Measurements from ENCODE around the gene RHOG. TPM values are rescaled to one million over a fixed set of nuclear protein-coding genes. Genes with fewer than 3 reads are reported as not detected.

Gene RHOG
- polyA plus RNA-seq, 1 donor: 25.0 TPM

DNA sequence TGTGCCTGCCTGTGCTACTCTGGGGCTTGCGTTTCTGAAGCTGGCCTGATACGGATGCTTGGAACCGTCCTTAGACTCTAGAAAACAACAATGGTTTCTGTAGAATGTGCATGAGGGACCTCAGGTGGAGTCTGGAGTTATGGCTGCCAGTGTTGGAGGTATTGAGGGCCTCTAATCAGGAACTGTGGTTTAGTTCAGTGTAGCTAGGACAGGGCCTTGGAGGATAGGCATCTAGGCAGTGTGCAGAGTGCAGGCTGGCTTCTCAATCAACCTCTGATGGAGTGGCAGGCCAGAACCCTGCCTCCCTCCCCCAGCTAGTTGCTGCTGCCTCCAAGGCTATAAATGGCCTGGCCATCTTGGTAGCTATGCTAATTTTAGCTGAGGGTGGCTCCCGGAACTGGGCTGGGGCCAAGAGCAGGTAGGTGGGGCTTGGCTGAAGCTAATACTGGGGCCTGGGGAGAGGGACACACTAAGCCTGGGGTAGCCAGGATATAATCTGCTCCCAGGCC lies 18.7 kb upstream of the RHOG start:
- DNase-seq: no peak

- no peak for DNase-seq
These were observed 16.9 kb upstream of the RHOG start for GRCh38 chr11:3857628-3858027.

DNA sequence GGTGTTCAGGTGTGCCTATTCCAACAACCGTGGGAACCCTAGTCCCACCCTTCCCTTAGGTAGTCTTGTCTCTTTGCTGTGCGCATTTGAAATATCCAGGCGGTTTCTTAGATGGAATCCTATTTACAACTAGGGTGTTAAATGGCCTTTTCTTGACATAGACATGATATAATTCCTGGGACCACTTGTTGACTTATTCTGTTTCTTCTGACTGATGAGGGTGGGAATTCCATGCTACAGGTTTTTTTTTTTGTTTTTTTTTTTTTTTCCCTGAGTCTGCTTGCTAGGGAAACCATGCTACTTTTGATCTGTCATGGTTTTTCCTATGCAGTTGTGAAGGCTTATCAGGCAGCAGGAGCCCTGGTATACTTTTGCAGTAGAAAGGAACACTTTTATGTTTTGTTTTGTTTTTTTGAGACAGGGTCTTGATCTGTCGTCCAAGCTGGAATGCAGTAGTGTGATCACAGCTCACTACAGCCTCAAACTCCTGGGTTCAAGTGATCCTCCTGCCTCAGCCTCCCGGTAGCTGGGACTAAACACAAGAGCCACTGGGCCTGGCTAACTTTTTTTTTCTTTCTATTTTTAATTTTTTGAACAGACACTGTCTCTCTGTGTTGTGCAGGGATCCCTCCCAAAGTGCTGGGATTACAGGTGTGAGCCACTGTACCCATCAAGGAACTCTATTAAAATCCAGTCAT lies 16.2 kb upstream of the RHOG start:
- no peak for DNase-seq

GRCh38 chr11:3855808-3856491 lies 15.2 kb upstream of the RHOG start:
- DNase-seq: no peak

DNA sequence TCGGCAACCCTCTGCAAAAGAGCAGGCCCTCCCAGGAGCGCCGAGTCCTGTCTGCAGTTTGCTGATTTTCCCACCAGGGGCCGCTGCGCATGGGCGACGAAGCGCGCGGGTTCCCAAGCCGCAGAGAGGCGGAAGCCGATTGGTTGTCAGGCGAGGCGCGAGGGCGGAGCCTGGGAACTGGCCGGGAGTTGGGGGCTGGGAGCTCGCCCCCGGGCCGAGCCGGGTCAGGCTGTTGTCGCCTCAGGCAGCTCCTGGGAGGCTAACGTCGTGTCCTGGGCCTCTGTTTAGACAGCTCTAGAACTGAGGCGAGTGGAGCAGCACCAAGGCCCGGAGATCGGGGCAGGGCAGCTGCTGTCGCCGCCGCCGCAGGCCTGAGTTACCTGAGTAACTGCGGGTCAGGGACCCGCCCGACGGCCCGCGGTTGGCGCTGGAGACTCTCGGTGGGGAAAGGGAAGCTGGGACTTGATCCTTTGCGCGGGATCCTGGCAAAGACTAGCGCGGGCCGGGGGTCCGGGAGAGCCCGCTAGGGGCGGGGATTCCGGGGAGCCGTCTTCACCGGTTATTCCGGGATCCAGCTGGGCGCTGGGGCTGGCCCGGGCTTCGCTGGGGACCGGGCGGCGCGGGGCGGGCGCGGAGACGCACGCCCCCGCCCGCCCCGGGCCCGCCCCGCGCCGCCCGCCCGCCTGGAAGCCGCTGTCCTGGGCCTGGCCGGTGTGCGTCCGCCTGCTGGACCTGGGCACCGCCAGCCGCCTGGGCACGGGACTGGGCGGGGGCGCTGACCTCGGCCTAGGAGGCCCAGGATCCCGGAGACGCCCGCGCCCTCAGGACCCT lies 14.4 kb upstream of the RHOG start, which contains the start of gene STIM1:
STIM1 (plus strand) TSS at position 688 of the 831 bp plus-strand sequence. CDS start 607 bp downstream, outside the sequence.
- peak; percentile 95 for DNase-seq

DNA sequence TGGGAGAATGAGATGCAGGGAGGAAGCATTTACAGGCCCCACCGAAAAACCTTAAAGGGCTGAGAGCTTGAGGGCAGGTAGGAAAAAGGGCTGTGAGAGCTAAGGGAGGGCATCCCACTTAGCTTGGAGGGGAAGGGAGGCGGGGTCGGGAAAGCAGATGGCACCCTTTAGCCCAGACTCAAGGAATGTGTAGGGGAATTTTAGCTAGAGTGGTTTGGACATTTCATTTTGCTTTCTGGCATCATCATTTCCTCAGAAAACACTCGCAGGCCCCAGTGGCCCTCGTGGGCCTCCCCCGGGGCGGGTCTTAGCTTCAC lies 13.9 kb upstream of the RHOG start:
- DNase-seq: no peak

- DNase-seq: no peak
These were observed 13.3 kb upstream of the RHOG start for GRCh38 chr11:3853899-3854659.

DNA sequence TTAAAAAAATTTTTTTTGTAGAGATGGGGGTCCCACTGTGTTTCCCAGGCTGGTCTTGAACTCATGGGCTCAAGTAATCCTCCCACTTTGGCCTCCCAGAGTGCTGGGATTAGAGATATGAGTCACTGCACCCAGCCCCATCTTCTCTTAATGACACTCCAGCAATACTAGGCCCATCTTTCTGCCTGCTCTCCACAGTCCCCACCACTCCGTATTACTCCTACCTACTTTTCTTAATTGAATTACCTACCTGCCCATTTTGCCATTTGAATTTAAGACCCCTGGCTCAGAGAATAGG lies 12.7 kb upstream of the RHOG start:
- DNase-seq: no peak

- no peak for DNase-seq
These were observed 8.6 kb upstream of the RHOG start for GRCh38 chr11:3849297-3849874.

GRCh38 chr11:3845670-3846069 lies 4.9 kb upstream of the RHOG start:
- no peak for DNase-seq

GRCh38 chr11:3845246-3845645 lies 4.5 kb upstream of the RHOG start:
- no peak for DNase-seq

- no peak for DNase-seq
These were observed 2.6 kb upstream of the RHOG start for GRCh38 chr11:3843326-3843725.

- DNase-seq: peak; percentile 86
These were observed 929 bp upstream of the RHOG start for GRCh38 chr11:3841426-3842350.

- DNase-seq: peak; percentile 53
These were observed 522 bp downstream of the RHOG start for GRCh38 chr11:3840004-3840869.

DNA sequence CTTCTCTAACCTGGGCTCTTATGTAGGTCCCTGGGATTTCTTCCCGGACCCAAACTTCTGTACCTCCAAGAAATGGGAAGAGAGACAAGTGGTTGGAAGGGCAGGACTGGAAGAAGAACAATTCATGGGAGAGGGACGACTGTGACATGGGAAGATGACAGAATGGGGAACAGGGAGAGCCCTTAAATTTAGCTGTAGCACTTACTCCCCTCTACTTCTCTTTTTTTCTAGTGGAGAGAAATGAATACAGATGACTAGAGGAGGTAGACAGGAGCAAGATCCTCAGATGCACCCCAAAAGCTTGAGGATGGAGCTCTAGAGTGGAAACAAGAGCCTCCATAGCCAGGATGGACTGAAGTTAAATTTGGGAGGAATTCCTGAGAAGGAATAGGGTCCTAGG lies 2.3 kb downstream of the RHOG start:
- DNase-seq: no peak

DNA sequence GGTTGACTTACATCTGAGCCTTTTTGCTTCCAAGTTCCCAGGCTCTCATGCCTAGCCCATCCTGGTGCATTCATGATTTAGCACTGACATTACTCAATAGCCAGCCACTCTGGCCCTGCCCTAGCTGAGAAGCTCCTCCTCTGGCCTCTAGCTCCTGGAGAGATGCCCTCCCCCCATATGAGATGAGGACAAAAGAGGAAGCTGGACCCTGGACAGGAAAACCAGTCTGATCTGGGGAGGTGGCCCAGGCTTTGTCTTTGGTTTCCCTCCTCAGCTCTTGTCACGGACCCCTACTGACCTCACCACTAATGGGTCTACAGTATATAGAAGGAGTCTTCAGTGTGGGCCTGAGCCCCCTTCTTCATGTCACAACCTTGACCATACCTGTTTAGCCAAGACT lies 3.0 kb downstream of the RHOG start:
- no peak for DNase-seq

- no peak for DNase-seq
These were observed 3.9 kb downstream of the RHOG start for GRCh38 chr11:3836903-3837302.

- DNase-seq: no peak
These were observed 5.0 kb downstream of the RHOG start for GRCh38 chr11:3835751-3836150.

DNA sequence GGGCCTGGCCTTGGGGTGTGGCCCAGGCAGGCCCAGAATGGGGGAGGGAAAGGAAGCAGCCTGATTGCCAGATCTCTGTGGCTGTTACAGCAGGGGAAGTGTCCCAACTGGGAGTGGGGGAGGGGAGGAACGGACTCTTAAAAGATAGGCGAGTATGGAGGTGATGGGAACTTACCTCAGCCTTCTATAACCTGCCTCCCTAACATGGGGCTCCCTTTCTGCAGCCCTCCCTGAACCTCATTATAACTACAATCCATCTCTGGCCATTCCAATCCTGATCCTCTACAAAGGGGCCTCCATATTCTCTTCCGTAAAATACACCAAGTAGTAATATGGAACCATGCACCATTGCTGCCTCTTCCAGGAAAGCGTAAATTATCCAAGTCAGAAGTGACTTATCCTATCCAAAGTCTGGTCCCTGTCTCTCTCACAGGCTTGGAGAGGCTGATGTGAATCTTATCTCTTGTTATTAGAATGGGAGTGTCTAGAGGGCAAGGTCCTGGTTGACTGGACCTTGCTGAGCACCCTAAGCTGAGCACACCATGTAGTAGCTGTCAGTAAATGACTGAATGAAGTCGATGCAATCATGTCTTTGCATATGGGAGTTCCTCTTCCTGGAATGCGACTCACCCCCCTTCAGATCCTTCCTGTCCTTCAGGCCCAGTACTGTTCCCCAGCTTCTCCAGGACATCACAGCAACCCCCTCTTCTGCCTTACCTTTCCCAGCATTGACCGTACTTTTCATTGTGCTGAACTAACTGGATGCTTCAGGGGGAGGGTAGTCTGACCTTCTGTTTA lies 5.9 kb downstream of the RHOG start:
- DNase-seq: no peak

DNA sequence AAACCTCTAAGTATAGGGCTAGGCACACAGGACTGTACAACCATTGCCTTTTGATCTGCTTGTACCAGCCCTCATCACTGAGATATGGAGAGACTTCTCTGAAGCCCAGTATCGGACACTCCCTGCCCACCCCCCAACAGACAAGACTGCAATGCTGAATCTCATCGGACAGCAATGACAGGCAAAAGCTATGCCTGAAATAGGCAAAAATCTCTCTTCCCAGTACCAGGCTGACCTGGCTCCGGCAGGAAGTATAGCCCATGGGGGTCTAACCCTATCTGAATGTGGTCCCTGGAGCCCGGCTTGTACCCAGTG lies 6.5 kb downstream of the RHOG start:
- no peak for DNase-seq
